Stomach (tissue), 4 donors: ENCODE data around the gene SEPTIN12.

Source experiments
- CTCF ChIP-seq, 7 experiments: fragments of 450-650 bp in 4 of 7; fragments of 200-600 bp in 3 of 7; sonication (generic) in 3 of 7; IDR thresholded peaks; one replicate each; pipeline ENCODE4 v1.5.1; 2016 to 2019; ENCODE audit warnings: antibody characterized with exemption in 7 of 7, control low read depth in 2 of 7, mild to moderate bottlenecking in 1 of 7
- EP300 ChIP-seq: sonication (generic); formaldehyde crosslinking; IDR thresholded peaks from one replicate; pipeline ENCODE4 v1.6.1; 2017; ENCODE audit warnings: antibody characterized with exemption
- POLR2A ChIP-seq, 4 donors: fragments of 450-650 bp; IDR thresholded peaks; one replicate each; pipeline ENCODE4 v1.6.1; 2016; ENCODE audit warnings: antibody characterized with exemption in 4 of 4, control low read depth in 2 of 4, mild to moderate bottlenecking in 1 of 4, moderate library complexity in 1 of 4
- POLR2AphosphoS5 ChIP-seq, 3 donors: sonication (generic); formaldehyde crosslinking; IDR thresholded peaks; one replicate each; pipeline ENCODE4 v1.6.1; 2016; ENCODE audit warnings: antibody characterized with exemption in 3 of 3

DNA sequence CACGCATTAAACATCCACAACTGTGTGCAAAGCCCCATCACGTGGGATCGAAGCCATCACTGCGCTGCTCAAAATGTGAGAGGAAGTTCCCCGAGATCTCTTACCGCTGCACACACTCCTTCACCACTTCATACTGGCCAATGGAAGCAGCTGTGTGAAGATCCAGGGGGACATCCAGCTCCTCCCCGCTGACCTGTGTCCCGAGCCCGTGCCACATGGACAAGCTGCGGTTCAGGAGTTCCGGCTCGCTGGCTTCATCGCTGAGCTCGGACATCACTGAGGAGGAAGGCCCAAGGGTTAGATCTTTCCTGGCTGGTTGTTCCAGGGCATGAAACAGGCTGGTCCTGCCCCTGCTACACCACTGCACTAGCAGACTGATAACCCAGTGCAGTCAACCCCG, 58.3 kb downstream of the SEPTIN12 start:
- TF ChIP-seq CTCF (IDR thresholded peaks at IDR 0.05) (no peak), POLR2A (IDR thresholded peaks at IDR 0.05) (no peak), POLR2AphosphoS5 (IDR thresholded peaks at IDR 0.05) (no peak), EP300 (no peak)
